Measurements from ENCODE around the gene CALHM4. TPM values are rescaled to one million over a fixed set of nuclear protein-coding genes. Genes with fewer than 3 reads are reported as not detected.

CALHM4 gene
- total RNA-seq, 4 donors from 2014 or later: not detected

- Histone ChIP-seq H3K4me1 (peaks cover 0 to 5% of the 10 kb centered on the region in 2 donors), H3K36me3 (no peaks in the 10 kb centered on the region), H3K9me3 (no peaks in the 10 kb centered on the region), H3K27ac (no peak overlapping the region), H3K4me3 (replicated peaks in 1 of 3) (no peak overlapping the region), H3K27me3 (no peaks in the 10 kb centered on the region)
- intact Hi-C loops (cut with DNase I): loop anchor here (10.0 kb wide), 1 partner anchor 236 kb away; no protein-coding TSS in a partner anchor
- 73 to 83% methylated on average over 2 of the region's 2 CpGs for WGBS, 2 donors
- TF ChIP-seq POLR2A (IDR thresholded peaks at IDR 0.05) (no peak), CTCF (IDR thresholded peaks at IDR 0.05) (no peak)
- DNase-seq: no peak
These were observed 23.1 kb upstream of the CALHM4 start for GRCh38 chr6:116530436-116530835.

- intact Hi-C loops (cut with DNase I): loop anchor here (10.0 kb wide), 1 partner anchor 237 kb away; no protein-coding TSS in a partner anchor
These were observed 21.6 kb upstream of the CALHM4 start for GRCh38 chr6:116531675-116532570.

GRCh38 chr6:116533233-116533957 is 20.2 kb upstream of the CALHM4 start:
- H3K4me3 ChIP-seq (replicated peaks in 1 of 3): no peak overlapping the region
- TF ChIP-seq POLR2A (IDR thresholded peaks at IDR 0.05): no peak
- peak in 1 of 6 experiments; percentile 10 for TF ChIP-seq CTCF (IDR thresholded peaks at IDR 0.05)
- no peak overlapping the region for H3K27ac ChIP-seq
- no peaks in the 10 kb centered on the region for H3K9me3 ChIP-seq
- H3K36me3 ChIP-seq: no peaks in the 10 kb centered on the region
- no peak for DNase-seq
- intact Hi-C loops (cut with DNase I): loop anchor here (10.0 kb wide), 1 partner anchor 239 kb away; no protein-coding TSS in a partner anchor
- H3K4me1 ChIP-seq: peaks cover 0 to 8% of the 10 kb centered on the region in 2 donors
- 45 to 46% methylated on average over 9 of the region's 9 CpGs for WGBS, 2 donors
- no peaks in the 10 kb centered on the region for H3K27me3 ChIP-seq

More at GRCh38 chr6:116531675-116532570, 21.6 kb upstream of the CALHM4 start:
- 86 to 89% methylated on average over 12 of the region's 12 CpGs for WGBS, 2 donors
- peaks cover 0 to 8% of the 10 kb centered on the region in 2 donors for H3K4me1 ChIP-seq
- TF ChIP-seq CTCF (IDR thresholded peaks at IDR 0.05) (peak in 4 of 6 experiments; percentile 33 to 49 (median 45)), POLR2A (IDR thresholded peaks at IDR 0.05) (no peak)
- H3K9me3 ChIP-seq: no peaks in the 10 kb centered on the region
- no peaks in the 10 kb centered on the region for H3K36me3 ChIP-seq
- H3K27ac ChIP-seq: no peak overlapping the region
- peak; percentile 10 to 21 for DNase-seq
- H3K27me3 ChIP-seq: no peaks in the 10 kb centered on the region
- H3K4me3 ChIP-seq (replicated peaks in 1 of 3): no peak overlapping the region

- H3K4me3 ChIP-seq (replicated peaks in 1 of 3): no peak overlapping the region
- H3K27me3 ChIP-seq: no peaks in the 10 kb centered on the region
- intact Hi-C loops (cut with DNase I): loop anchor here (10.0 kb wide), 1 partner anchor 240 kb away; no protein-coding TSS in a partner anchor
- H3K36me3 ChIP-seq: no peaks in the 10 kb centered on the region
- no peak overlapping the region for H3K27ac ChIP-seq
- no peaks in the 10 kb centered on the region for H3K9me3 ChIP-seq
- peaks cover 0 to 7% of the 10 kb centered on the region in 2 donors for H3K4me1 ChIP-seq
- TF ChIP-seq POLR2A (IDR thresholded peaks at IDR 0.05) (no peak), CTCF (IDR thresholded peaks at IDR 0.05) (no peak)
- no peak for DNase-seq
These were observed 18.4 kb upstream of the CALHM4 start for GRCh38 chr6:116535109-116535508.
